Right cardiac atrium (tissue), 5 donors: ENCODE measurements around the gene ZCWPW2. TPM values are rescaled to one million over a fixed set of nuclear protein-coding genes. Genes with fewer than 3 reads are reported as not detected.
A peak's percentile ranks its signal among the peaks of the same experiment; 100 is the strongest.

Experiments
- ATAC-seq, 2 donors: fragments of 200-7000 bp; cut with Tn5 transposase; one replicate each; pipeline versions ENCODE4 v1.8.0 to v1.9.1; 2020; ENCODE audit warnings: moderate library complexity in 2 of 2, mild to moderate bottlenecking in 1 of 2
- DNase-seq, 3 donors: peaks; one replicate each; pipeline ENCODE4 v3.0.0-alpha.2; 2020
- H3K27ac ChIP-seq: one replicate; pipeline ENCODE4 v1.5.1; 2013; ENCODE audit warnings: mild to moderate bottlenecking, low read length, control low read depth, moderate library complexity
- H3K27me3 ChIP-seq: one replicate; pipeline ENCODE4 v1.6.1; 2013; ENCODE audit not compliant: control insufficient read depth, insufficient read depth
- H3K4me1 ChIP-seq: one replicate; pipeline ENCODE4 v1.6.1; 2013; ENCODE audit warnings: low read length; ENCODE audit not compliant: control insufficient read depth, insufficient read depth
- H3K4me3 ChIP-seq: one replicate; pipeline ENCODE4 v1.5.1; 2013; ENCODE audit warnings: low read length, control low read depth
- H3K9me3 ChIP-seq: one replicate; pipeline ENCODE4 v1.6.1; 2013; ENCODE audit warnings: low read length; ENCODE audit not compliant: control insufficient read depth
- WGBS: extraction: QIAGEN DNeasy Blood & Tissue Kit; methylation state at CpG from one replicate; pipeline ENCODE4 v1.1.7; 2013; 5-methylcytosine and 5-hydroxymethylcytosine counted together
- intact Hi-C, 4 donors: fragments of 100-400 bp; cut with DNase I; formaldehyde crosslinking; loops; one replicate each; pipeline versions ENCODE4 v1.11.0 to v1.14.0; 2022 to 2023
- polyA plus RNA-seq: library from polyadenylated mRNA; stranded (reverse); fragments of 200-250 nt; gene quantifications from one replicate; pipeline ENCODE4 v1.2.3, GENCODE V29; 2013
- total RNA-seq, 4 donors: library from RNA; stranded (reverse); fragmentation: NEBNext Ultra II Directional; extraction: Animal tissue kit (Norgen Biotek cat#: 25700); gene quantifications; one replicate each; pipeline ENCODE4 v1.2.1, GENCODE V29; 2021
- donor health status: healthy with polysubstance abuse.
- donor health status: DM: no; HTN: yes; CAD: no.
- donor health status: DM: no; HTN: no; CAD: no.
- donor health status: DM: no; HTN: yes; CAD: no; lungs with severe emphysema.
- donor health status: DM: yes; HTN: yes; CAD: no.

The ZCWPW2 gene
- total and polyA plus RNA-seq, 5 donors: 2.4 to 4.0 (median 3.1) TPM

DNA sequence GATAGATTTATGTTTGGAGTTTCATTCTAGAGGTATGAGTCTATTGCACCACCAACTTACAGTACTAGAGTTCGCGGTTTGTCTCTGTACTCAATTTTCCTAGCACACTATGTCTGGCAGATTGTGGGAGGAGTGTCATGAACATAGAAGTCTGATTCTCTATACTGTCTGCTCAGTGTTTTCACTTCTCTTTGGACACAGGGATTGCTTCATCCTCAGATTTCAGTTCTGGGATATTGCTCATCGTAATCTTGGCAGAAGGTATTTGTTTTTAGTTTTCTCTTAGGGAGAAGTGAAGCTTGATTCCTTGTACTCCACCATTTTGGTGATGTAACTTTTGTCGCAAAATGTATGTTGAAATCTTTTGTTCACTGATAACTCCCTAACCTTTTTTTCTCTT is 27.9 kb downstream of the ZCWPW2 start:
- H3K27ac ChIP-seq: no peak overlapping the region
- H3K9me3 ChIP-seq: no peaks in the 10 kb centered on the region
- intact Hi-C loops: no loop called here
- no peak for DNase-seq
- no peak overlapping the region for H3K4me3 ChIP-seq
- no peaks in the 10 kb centered on the region for H3K4me1 ChIP-seq
- WGBS: 63% methylated on average over 4 of the region's 4 CpGs
- H3K27me3 ChIP-seq: no peaks in the 10 kb centered on the region
- peak; percentile 83 to 87 for ATAC-seq

DNA sequence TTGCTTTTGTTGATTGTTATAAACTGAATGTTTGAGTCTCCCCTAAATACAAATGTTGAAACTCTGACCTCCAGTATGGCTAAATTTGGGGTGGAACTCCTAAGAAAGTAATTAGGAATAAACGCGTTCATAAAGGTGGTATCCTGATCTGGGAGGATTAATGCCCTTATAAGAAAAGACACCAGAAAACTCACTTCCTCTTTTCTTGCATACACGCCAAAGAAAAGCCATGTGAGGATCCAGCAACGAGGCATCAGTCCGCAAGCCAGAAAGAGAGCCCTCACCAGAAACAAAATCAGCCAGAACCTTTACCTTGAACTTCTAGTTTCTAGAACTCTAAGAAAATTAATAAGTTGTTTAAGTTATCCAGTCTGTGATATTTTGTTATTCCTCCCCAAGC is 37.5 kb downstream of the ZCWPW2 start:
- WGBS: 93% methylated on average over 5 of the region's 5 CpGs

GRCh38 chr3:28388978-28389377 is 40.5 kb downstream of the ZCWPW2 start:
- no peaks in the 10 kb centered on the region for H3K27me3 ChIP-seq
- no peak overlapping the region for H3K27ac ChIP-seq
- intact Hi-C loops: no loop called here
- no peaks in the 10 kb centered on the region for H3K9me3 ChIP-seq
- H3K4me1 ChIP-seq: no peaks in the 10 kb centered on the region
- 88% methylated on average over 1 of the region's 1 CpG for WGBS
- no peak for ATAC-seq
- no peak for DNase-seq
- H3K4me3 ChIP-seq: no peak overlapping the region

More for the DNA sequence above, 37.5 kb downstream of the ZCWPW2 start:
- no peaks in the 10 kb centered on the region for H3K27me3 ChIP-seq
- DNase-seq (no peak), ATAC-seq (no peak)
- no peak overlapping the region for H3K27ac ChIP-seq
- no peaks in the 10 kb centered on the region for H3K9me3 ChIP-seq
- intact Hi-C loops: no loop called here
- no peak overlapping the region for H3K4me3 ChIP-seq
- no peaks in the 10 kb centered on the region for H3K4me1 ChIP-seq

GRCh38 chr3:28399206-28399605 is 50.7 kb downstream of the ZCWPW2 start:
- intact Hi-C loops: no loop called here
- 92% methylated on average over 3 of the region's 3 CpGs for WGBS
- no peaks in the 10 kb centered on the region for H3K9me3 ChIP-seq
- ATAC-seq (no peak), DNase-seq (no peak)
- H3K27ac ChIP-seq: no peak overlapping the region
- H3K4me1 ChIP-seq: no peaks in the 10 kb centered on the region
- no peaks in the 10 kb centered on the region for H3K27me3 ChIP-seq
- H3K4me3 ChIP-seq: no peak overlapping the region

DNA sequence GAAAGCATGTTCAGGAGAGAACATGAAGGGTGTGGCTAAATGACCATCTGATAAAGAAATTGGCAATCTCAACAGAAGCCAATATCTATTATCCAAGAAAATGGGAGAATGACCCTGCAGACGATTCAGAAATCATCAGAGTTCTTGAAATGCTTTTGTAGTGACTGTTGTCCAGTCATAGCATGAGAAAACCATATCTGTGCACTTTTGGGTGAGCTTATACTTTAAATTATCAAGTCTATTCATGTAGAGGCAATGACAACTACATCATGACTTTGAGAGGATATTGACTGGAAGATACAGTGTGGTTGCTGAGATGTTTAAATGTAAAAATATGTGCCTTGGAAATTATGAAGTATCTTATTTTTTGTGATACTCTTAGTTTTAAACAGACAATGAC is 57.7 kb downstream of the ZCWPW2 start:
- intact Hi-C loops: no loop called here
- H3K27ac ChIP-seq: no peak overlapping the region
- H3K4me1 ChIP-seq: no peaks in the 10 kb centered on the region
- ATAC-seq (no peak), DNase-seq (no peak)
- H3K9me3 ChIP-seq: no peaks in the 10 kb centered on the region
- no peak overlapping the region for H3K4me3 ChIP-seq
- H3K27me3 ChIP-seq: no peaks in the 10 kb centered on the region
- 72% methylated on average over 1 of the region's 1 CpG for WGBS

DNA sequence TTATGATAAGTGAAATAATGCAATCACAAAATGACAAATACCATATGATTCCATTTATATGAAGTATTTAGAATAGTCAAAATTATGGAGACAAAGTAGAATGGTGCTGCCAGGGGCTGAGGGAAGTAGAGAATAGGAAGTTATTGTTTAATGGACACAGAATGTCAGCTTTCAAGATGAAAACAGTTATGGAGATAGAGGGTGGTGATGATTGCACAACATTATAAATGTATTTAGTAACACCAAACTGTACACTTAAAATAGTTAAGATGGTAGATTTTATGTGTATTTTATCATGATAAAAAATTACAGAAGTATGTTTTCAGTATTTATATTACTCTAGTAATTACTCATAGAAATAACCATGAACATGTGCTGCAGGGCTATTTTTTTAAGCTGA is 100.9 kb downstream of the ZCWPW2 start:
- Histone ChIP-seq H3K4me1 (no peaks in the 10 kb centered on the region), H3K4me3 (no peak overlapping the region), H3K27ac (no peak overlapping the region), H3K9me3 (no peaks in the 10 kb centered on the region), H3K27me3 (no peaks in the 10 kb centered on the region)
- ATAC-seq (no peak), DNase-seq (no peak)
- intact Hi-C loops: no loop called here

DNA sequence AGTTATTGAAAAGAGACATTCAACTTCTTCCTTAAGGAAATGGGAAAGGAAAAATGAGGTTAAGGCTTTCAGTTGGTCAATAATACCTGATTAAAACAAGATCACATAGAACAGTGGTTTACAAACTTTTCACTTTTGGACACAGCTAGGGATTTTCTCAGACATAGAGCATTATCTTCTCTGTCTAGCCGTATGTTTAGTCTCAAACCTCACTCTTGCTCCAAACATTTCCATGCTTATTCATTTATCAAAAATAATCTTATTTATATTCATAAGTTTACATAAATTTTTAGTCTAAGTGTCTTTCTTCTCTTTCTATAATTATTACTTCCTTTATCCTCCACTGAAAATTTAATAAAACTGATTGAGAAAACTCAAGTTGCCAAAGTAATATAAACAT is 114.3 kb downstream of the ZCWPW2 start:
- intact Hi-C loops: no loop called here
- WGBS: 74% methylated on average over 1 of the region's 1 CpG
- H3K27ac ChIP-seq: no peak overlapping the region

DNA sequence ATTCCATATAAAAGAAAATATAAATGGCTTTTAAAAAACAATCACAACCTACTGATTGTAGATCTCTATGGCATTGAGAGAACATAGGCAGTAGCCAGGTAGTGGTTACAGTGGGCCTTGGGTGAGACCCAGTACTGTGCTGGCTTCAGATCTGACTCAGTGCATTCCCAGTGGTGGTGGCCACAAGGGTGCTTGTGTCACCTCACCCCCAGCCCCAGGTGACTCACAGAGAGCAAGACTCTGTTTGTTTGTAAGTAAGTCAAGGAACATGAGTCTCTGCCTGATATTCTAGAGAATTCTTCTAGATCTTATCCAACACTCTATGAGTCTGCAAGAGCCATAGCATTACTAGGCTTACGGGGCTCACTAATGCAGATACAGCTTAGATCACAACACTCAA is 118.9 kb downstream of the ZCWPW2 start:
- DNase-seq: no peak
- Histone ChIP-seq H3K4me3 (no peak overlapping the region), H3K9me3 (no peaks in the 10 kb centered on the region), H3K27ac (no peak overlapping the region), H3K4me1 (no peaks in the 10 kb centered on the region), H3K27me3 (no peaks in the 10 kb centered on the region)
- no peak for ATAC-seq
- intact Hi-C loops: no loop called here
- WGBS: 93% methylated on average over 1 of the region's 1 CpG

More for the DNA sequence above, 114.3 kb downstream of the ZCWPW2 start:
- no peak overlapping the region for H3K4me3 ChIP-seq
- H3K4me1 ChIP-seq: no peaks in the 10 kb centered on the region
- H3K27me3 ChIP-seq: no peaks in the 10 kb centered on the region
- no peak for ATAC-seq
- H3K9me3 ChIP-seq: no peaks in the 10 kb centered on the region
- DNase-seq: no peak

- no peak for DNase-seq
- Histone ChIP-seq H3K9me3 (no peaks in the 10 kb centered on the region), H3K27ac (no peak overlapping the region), H3K4me1 (no peaks in the 10 kb centered on the region), H3K27me3 (no peaks in the 10 kb centered on the region), H3K4me3 (no peak overlapping the region)
- ATAC-seq: no peak
- intact Hi-C loops: loop anchor here in 1 of 4 donors (5.0 kb wide), 1 partner anchor 246 kb away; no protein-coding TSS in a partner anchor
These were observed 127.7 kb downstream of the ZCWPW2 start for GRCh38 chr3:28476194-28476593.

GRCh38 chr3:28476764-28477163 is 128.2 kb downstream of the ZCWPW2 start:
- no peaks in the 10 kb centered on the region for H3K9me3 ChIP-seq
- DNase-seq (no peak), ATAC-seq (no peak)
- intact Hi-C loops: loop anchor here in 1 of 4 donors (5.0 kb wide), 1 partner anchor 246 kb away; no protein-coding TSS in a partner anchor
- no peaks in the 10 kb centered on the region for H3K27me3 ChIP-seq
- H3K4me1 ChIP-seq: no peaks in the 10 kb centered on the region
- WGBS: 73% methylated on average over 5 of the region's 5 CpGs
- H3K4me3 ChIP-seq: no peak overlapping the region
- H3K27ac ChIP-seq: no peak overlapping the region

DNA sequence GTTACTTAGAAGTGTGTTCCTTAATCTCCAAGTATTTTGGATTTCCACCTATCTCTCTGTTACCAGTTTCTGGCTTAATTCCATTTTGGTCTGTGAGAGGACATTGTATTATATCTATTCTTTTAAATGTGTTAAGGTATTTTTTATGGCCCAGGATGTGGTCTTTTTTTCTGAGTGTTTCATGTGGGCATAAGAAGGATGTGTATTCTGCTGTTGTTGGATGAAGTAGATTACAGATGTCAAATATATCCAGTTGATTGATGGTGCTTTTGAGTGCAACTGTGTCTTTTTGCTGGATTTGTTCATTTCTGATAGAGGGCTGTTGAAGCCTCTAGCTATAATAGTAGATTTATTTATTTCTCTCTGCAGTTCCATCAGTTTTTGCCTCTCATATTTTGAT is 136.6 kb downstream of the ZCWPW2 start:
- no peak overlapping the region for H3K27ac ChIP-seq
- intact Hi-C loops: no loop called here
- no peaks in the 10 kb centered on the region for H3K27me3 ChIP-seq
- H3K4me3 ChIP-seq: no peak overlapping the region
- H3K9me3 ChIP-seq: no peaks in the 10 kb centered on the region
- ATAC-seq: no peak
- no peak for DNase-seq
- no peaks in the 10 kb centered on the region for H3K4me1 ChIP-seq

- H3K4me3 ChIP-seq: no peak overlapping the region
- DNase-seq (no peak), ATAC-seq (no peak)
- no peaks in the 10 kb centered on the region for H3K4me1 ChIP-seq
- intact Hi-C loops: no loop called here
- no peaks in the 10 kb centered on the region for H3K9me3 ChIP-seq
- no peaks in the 10 kb centered on the region for H3K27me3 ChIP-seq
- no peak overlapping the region for H3K27ac ChIP-seq
These were observed 146.8 kb downstream of the ZCWPW2 start for GRCh38 chr3:28495301-28495700.
